ENCODE measurements around the gene VPS8. TPM values are rescaled to one million over a fixed set of nuclear protein-coding genes. Genes with fewer than 3 reads are reported as not detected.

The VPS8 gene
- total and polyA plus RNA-seq, 9 of the 15 experiments (the other 6 are each of a cell fraction or from before 2014, with no cell fraction given), result 7.2 to 41.0 (median 28.3) TPM

DNA sequence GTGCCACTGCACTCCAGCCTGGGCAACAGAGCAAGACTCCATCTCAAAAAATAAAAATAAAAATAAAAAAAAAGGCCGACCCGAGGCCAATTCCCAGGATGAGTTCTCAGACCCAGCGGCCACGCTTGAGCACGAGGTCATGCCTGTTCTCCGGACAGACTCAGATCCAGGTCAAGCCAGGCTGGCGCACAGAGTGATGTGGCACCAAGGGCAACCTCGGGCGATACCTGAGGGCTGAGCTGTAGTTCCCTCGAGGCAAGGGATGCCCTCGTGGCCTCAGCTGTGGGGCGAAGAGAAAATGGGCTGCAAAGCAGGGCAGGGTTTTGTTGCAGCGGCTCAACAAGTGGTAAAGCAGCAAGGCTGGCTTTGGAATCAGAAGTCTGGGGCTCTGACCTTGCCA is 263.6 kb downstream of the VPS8 start (continued):
- TF ChIP-seq RERE (CRISPR knock-in tag; IDR thresholded peaks at IDR 0.05; ENCODE audit: borderline replicate concordance) (no peak), HOXB6 (CRISPR knock-in tag; IDR thresholded peaks at IDR 0.05; ENCODE audit: borderline replicate concordance) (no peak), SRF (CRISPR knock-in tag; IDR thresholded peaks at IDR 0.05) (no peak), GTF2A2 (tag; IDR thresholded peaks at IDR 0.05) (no peak), CCNT2 (IDR thresholded peaks at IDR 0.05; ENCODE audit: borderline replicate concordance, extremely low read depth, insufficient read length, low read depth, low read length) (no peak), SMARCB1 (IDR thresholded peaks at IDR 0.05; ENCODE audit: insufficient read length, low read depth) (no peak)
- TF ChIP-seq, protein P1, sequence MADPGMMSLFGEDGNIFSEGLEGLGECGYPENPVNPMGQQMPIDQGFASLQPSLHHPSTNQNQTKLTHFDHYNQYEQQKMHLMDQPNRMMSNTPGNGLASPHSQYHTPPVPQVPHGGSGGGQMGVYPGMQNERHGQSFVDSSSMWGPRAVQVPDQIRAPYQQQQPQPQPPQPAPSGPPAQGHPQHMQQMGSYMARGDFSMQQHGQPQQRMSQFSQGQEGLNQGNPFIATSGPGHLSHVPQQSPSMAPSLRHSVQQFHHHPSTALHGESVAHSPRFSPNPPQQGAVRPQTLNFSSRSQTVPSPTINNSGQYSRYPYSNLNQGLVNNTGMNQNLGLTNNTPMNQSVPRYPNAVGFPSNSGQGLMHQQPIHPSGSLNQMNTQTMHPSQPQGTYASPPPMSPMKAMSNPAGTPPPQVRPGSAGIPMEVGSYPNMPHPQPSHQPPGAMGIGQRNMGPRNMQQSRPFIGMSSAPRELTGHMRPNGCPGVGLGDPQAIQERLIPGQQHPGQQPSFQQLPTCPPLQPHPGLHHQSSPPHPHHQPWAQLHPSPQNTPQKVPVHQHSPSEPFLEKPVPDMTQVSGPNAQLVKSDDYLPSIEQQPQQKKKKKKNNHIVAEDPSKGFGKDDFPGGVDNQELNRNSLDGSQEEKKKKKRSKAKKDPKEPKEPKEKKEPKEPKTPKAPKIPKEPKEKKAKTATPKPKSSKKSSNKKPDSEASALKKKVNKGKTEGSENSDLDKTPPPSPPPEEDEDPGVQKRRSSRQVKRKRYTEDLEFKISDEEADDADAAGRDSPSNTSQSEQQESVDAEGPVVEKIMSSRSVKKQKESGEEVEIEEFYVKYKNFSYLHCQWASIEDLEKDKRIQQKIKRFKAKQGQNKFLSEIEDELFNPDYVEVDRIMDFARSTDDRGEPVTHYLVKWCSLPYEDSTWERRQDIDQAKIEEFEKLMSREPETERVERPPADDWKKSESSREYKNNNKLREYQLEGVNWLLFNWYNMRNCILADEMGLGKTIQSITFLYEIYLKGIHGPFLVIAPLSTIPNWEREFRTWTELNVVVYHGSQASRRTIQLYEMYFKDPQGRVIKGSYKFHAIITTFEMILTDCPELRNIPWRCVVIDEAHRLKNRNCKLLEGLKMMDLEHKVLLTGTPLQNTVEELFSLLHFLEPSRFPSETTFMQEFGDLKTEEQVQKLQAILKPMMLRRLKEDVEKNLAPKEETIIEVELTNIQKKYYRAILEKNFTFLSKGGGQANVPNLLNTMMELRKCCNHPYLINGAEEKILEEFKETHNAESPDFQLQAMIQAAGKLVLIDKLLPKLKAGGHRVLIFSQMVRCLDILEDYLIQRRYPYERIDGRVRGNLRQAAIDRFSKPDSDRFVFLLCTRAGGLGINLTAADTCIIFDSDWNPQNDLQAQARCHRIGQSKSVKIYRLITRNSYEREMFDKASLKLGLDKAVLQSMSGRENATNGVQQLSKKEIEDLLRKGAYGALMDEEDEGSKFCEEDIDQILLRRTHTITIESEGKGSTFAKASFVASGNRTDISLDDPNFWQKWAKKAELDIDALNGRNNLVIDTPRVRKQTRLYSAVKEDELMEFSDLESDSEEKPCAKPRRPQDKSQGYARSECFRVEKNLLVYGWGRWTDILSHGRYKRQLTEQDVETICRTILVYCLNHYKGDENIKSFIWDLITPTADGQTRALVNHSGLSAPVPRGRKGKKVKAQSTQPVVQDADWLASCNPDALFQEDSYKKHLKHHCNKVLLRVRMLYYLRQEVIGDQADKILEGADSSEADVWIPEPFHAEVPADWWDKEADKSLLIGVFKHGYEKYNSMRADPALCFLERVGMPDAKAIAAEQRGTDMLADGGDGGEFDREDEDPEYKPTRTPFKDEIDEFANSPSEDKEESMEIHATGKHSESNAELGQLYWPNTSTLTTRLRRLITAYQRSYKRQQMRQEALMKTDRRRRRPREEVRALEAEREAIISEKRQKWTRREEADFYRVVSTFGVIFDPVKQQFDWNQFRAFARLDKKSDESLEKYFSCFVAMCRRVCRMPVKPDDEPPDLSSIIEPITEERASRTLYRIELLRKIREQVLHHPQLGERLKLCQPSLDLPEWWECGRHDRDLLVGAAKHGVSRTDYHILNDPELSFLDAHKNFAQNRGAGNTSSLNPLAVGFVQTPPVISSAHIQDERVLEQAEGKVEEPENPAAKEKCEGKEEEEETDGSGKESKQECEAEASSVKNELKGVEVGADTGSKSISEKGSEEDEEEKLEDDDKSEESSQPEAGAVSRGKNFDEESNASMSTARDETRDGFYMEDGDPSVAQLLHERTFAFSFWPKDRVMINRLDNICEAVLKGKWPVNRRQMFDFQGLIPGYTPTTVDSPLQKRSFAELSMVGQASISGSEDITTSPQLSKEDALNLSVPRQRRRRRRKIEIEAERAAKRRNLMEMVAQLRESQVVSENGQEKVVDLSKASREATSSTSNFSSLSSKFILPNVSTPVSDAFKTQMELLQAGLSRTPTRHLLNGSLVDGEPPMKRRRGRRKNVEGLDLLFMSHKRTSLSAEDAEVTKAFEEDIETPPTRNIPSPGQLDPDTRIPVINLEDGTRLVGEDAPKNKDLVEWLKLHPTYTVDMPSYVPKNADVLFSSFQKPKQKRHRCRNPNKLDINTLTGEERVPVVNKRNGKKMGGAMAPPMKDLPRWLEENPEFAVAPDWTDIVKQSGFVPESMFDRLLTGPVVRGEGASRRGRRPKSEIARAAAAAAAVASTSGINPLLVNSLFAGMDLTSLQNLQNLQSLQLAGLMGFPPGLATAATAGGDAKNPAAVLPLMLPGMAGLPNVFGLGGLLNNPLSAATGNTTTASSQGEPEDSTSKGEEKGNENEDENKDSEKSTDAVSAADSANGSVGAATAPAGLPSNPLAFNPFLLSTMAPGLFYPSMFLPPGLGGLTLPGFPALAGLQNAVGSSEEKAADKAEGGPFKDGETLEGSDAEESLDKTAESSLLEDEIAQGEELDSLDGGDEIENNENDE (IDR thresholded peaks at IDR 0.05; ENCODE audit: low read depth, low read length), result no peak
- TF ChIP-seq, protein P2, sequence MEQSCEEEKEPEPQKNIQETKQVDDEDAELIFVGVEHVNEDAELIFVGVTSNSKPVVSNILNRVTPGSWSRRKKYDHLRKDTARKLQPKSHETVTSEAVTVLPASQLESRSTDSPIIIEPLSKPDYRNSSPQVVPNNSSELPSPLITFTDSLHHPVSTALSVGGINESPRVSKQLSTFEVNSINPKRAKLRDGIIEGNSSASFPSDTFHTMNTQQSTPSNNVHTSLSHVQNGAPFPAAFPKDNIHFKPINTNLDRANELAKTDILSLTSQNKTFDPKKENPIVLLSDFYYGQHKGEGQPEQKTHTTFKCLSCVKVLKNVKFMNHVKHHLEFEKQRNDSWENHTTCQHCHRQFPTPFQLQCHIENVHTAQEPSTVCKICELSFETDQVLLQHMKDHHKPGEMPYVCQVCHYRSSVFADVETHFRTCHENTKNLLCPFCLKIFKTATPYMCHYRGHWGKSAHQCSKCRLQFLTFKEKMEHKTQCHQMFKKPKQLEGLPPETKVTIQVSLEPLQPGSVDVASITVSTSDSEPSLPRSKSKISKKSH (CRISPR knock-in tag; IDR thresholded peaks at IDR 0.05), result no peak

Data from K562 (cell line).